Head of caudate nucleus (tissue), 42 donors: ENCODE measurements around the gene ATOSB.

Experiments
- DNase-seq, 42 donors: peaks; one replicate each; pipeline versions ENCODE4 v3.0.0 to v3.0.0-alpha.2; 2020 to 2021; ENCODE audit warnings: mixed read lengths in 7 of 42
- intact Hi-C: fragments of 100-400 bp; cut with DNase I; formaldehyde crosslinking; loops from one replicate; pipeline ENCODE4 v1.15.0; 2022

ATOSB gene

GRCh38 chr9:35114840-35115628 is 628 bp downstream of the ATOSB start:
- intact Hi-C loops: loop anchor here (5.0 kb wide), 3 partner anchors 47 to 362 kb away; partner anchors contain the start of gene UNC13B
- DNase-seq: peak in 31 of 42 donors; percentile 6 to 65 (median 39)

- intact Hi-C loops: loop anchor here (5.0 kb wide), 1 partner anchor 48 kb away; the partner anchor contains the start of gene UNC13B
- peak in 41 of 42 donors; percentile 42 to 93 (median 75) for DNase-seq
Observed at GRCh38 chr9:35114113-35114839, 1.4 kb downstream of the ATOSB start.

GRCh38 chr9:35112257-35113020 is 3.2 kb downstream of the ATOSB start:
- peak in 8 of 42 donors; percentile 8 to 68 (median 50) for DNase-seq
- intact Hi-C loops: loop anchor here (5.0 kb wide), 1 partner anchor 50 kb away; the partner anchor contains the start of gene UNC13B

- DNase-seq: peak; percentile 96 to 100 (median 99)
- intact Hi-C loops: loop anchor here (5.0 kb wide), 1 partner anchor 51 kb away; the partner anchor contains the start of gene UNC13B
Observed at GRCh38 chr9:35111001-35111933, 4.4 kb downstream of the ATOSB start.

GRCh38 chr9:35110327-35110761 is 5.3 kb downstream of the ATOSB start:
- peak; percentile 32 to 87 (median 64) for DNase-seq
- intact Hi-C loops: loop anchor here (5.0 kb wide), 1 partner anchor 52 kb away; the partner anchor contains the start of gene UNC13B

GRCh38 chr9:35108946-35109575 is 6.6 kb downstream of the ATOSB start:
- DNase-seq: no peak

GRCh38 chr9:35108461-35108860 is 7.2 kb downstream of the ATOSB start:
- DNase-seq: no peak
- intact Hi-C loops: no loop called here

More at GRCh38 chr9:35108946-35109575, 6.6 kb downstream of the ATOSB start:
- intact Hi-C loops: no loop called here

- DNase-seq: no peak
- intact Hi-C loops: no loop called here
Observed at GRCh38 chr9:35107297-35108290, 8.1 kb downstream of the ATOSB start.

GRCh38 chr9:35106343-35106730 is 9.3 kb downstream of the ATOSB start:
- no peak for DNase-seq
- intact Hi-C loops: no loop called here

- DNase-seq: no peak
- intact Hi-C loops: no loop called here
Observed at GRCh38 chr9:35105571-35106342, 9.9 kb downstream of the ATOSB start.

GRCh38 chr9:35105126-35105525 is 10.5 kb downstream of the ATOSB start:
- peak in 2 of 42 donors; percentile 9 to 16 for DNase-seq
- intact Hi-C loops: no loop called here

- intact Hi-C loops: no loop called here
- DNase-seq: peak in 17 of 42 donors; percentile 19 to 76 (median 43)
Observed at GRCh38 chr9:35104586-35104985, 11.1 kb downstream of the ATOSB start.

- intact Hi-C loops: no loop called here
- DNase-seq: no peak
Observed at GRCh38 chr9:35103660-35104191, 11.9 kb downstream of the ATOSB start.

GRCh38 chr9:35102769-35103659 is 12.6 kb downstream of the ATOSB start, which contains the start of gene STOML2:
Gene STOML2, minus strand, starts transcription at chr9:35103131. Its CDS starts 37 bp downstream, at chr9:35103094.
- DNase-seq: peak; percentile 93 to 99 (median 97)
- intact Hi-C loops: no loop called here
